Vagina (tissue), 2 donors: Measurements from ENCODE around the gene GRIK5.

ENCODE experiments used
- CTCF ChIP-seq, 3 experiments: fragments of 450-650 bp in 2 of 3; fragments of 200-600 bp in 1 of 3; sonication (generic) in 1 of 3; IDR thresholded peaks; one replicate each; pipeline ENCODE4 v1.5.1; 2017 to 2019; ENCODE audit warnings: antibody characterized with exemption in 3 of 3, mild to moderate bottlenecking in 2 of 3, moderate library complexity in 2 of 3
- POLR2AphosphoS5 ChIP-seq, 2 donors: sonication (generic); formaldehyde crosslinking; IDR thresholded peaks; one replicate each; pipeline ENCODE4 v1.9.0; 2017; ENCODE audit warnings: antibody characterized with exemption in 2 of 2, mild to moderate bottlenecking in 2 of 2, low read depth in 1 of 2; ENCODE audit not compliant: insufficient read depth in 1 of 2

GRCh38 chr19:41971363-41971762, 98.6 kb downstream of the GRIK5 start:
- TF ChIP-seq POLR2AphosphoS5 (IDR thresholded peaks at IDR 0.05; ENCODE audit: insufficient read depth in 1 of 2, low read depth in 1 of 2) (no peak), CTCF (IDR thresholded peaks at IDR 0.05) (no peak)
